Erythroblast (primary cell): ENCODE measurements around the gene ST8SIA5.

ENCODE experiments used
- GATA1 ChIP-seq: IDR thresholded peaks from 2 replicates; pipeline ENCODE4 v1.6.1; 2011; ENCODE audit warnings: low read depth, mild to moderate bottlenecking, control low read depth, low read length, moderate library complexity
- POLR2A ChIP-seq: IDR thresholded peaks from 2 replicates; pipeline ENCODE4 v1.6.1; 2011; ENCODE audit warnings: mild to moderate bottlenecking, low read length

DNA sequence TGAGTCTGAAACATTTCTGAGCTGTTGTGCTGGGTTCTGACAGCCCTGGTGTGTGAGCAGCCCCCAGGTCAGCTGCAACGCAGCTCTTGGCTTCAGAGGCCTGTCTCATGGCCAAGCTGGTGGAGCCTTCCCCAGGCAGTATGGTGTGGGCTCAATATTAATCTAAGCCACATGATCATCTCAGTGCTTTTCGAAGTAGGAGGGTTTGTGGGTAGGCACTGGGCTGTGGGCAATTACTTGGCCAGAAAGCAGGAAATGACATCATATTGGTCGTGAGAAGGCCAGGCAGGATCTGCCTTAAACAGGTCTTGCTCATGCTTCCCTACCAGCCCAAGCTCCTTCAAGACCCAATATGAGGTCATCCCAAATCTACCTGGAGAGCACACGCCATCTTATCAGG is 126.7 kb downstream of the ST8SIA5 start:
- TF ChIP-seq POLR2A, result no peak
- TF ChIP-seq GATA1, result no peak
